ENCODE measurements around the gene SLCO3A1.

The SLCO3A1 gene

DNA sequence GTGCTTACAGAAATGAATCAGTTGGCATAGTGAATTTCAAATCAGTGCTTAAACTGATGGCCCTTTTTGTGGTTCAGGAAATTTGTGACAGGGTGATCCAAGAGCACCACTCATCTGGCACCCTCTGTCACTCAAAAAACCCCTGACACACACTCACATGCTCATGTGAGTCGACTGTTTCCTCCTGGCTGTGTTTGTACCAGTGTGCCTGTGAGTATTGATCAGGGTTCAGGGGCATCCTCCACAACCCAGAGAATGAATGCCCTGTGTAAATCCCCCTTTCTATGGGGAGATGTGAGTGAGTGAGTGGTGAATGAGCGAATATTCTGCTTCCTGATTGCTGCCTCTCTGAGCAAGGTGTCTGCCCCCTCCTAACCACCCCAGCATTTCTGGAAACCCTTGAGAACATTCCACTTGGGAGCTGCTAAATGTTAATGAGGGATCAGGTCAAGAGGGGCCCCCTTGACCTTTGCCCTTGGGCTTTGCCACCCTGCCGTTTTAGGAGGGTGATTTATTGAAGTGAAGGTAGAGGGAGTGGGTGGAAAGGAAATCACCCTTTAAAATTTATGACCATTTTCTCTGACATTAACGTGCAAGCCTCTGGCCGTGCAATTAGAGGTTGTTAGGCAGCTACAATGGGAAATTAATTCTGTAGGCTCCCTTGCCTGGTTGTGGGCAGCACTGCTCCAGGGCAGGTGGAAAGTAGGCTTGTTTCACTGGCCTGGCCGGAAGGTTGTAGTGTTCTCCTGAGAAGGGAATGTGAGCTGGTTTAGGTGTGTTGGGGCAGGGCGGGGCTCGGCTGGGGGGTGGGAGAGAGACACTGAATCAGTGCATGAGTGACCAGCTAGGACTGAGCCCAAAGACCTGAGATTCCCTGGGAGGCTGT, 87.2 kb downstream of the SLCO3A1 start:
- ChIA-PET CTCF (interaction anchor here (1.8 kb wide), 1 partner anchor 235 kb away, joined by 5 read pairs; no protein-coding TSS in a partner anchor), POLR2A (no interaction called here)
- TF ChIP-seq, protein P1, sequence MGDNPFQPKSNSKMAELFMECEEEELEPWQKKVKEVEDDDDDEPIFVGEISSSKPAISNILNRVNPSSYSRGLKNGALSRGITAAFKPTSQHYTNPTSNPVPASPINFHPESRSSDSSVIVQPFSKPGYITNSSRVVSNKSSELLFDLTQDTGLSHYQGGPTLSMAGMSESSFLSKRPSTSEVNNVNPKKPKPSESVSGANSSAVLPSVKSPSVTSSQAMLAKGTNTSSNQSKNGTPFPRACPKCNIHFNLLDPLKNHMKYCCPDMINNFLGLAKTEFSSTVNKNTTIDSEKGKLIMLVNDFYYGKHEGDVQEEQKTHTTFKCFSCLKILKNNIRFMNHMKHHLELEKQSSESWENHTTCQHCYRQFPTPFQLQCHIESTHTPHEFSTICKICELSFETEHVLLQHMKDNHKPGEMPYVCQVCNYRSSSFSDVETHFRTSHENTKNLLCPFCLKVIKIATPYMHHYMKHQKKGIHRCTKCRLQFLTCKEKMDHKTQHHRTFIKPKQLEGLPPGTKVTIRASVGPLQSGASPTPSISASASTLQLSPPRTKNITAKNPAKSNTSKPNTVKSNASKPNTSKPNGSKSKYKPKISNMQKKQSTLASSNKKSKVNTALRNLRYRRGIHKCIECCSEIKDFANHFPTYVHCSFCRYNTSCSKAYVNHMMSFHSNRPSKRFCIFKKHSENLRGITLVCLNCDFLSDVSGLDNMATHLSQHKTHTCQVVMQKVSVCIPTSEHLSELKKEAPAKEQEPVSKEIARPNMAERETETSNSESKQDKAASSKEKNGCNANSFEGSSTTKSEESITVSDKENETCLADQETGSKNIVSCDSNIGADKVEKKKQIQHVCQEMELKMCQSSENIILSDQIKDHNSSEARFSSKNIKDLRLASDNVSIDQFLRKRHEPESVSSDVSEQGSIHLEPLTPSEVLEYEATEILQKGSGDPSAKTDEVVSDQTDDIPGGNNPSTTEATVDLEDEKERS (tag by site-specific recombination; IDR thresholded peaks at IDR 0.05), result no peak
- TF ChIP-seq ZNF670 (tag by site-specific recombination; IDR thresholded peaks at IDR 0.05; ENCODE audit: low read depth), result no peak
- no peak for TF ChIP-seq ZNF112 (tag by site-specific recombination; IDR thresholded peaks at IDR 0.05)
- TF ChIP-seq MZF1 (tag by site-specific recombination; IDR thresholded peaks at IDR 0.05; ENCODE audit: borderline replicate concordance), result no peak
- TF ChIP-seq SP7 (tag by site-specific recombination; IDR thresholded peaks at IDR 0.05), result peak; percentile 94
- TF ChIP-seq IKZF3 (tag by site-specific recombination; IDR thresholded peaks at IDR 0.05), result peak; percentile 26; the same call in 1 of the 2 replicates
- TF ChIP-seq ZNF529 (tag by site-specific recombination; IDR thresholded peaks at IDR 0.05; ENCODE audit: insufficient replicate concordance), result no peak
- TF ChIP-seq YY1 (tag by site-specific recombination; IDR thresholded peaks at IDR 0.05), result 0 out of 2 replicates have a peak, but pooled peaks have one; percentile 12
- TF ChIP-seq ZNF658 (tag by site-specific recombination; IDR thresholded peaks at IDR 0.05), result no peak
- no peak for TF ChIP-seq ZFP69B (tag by site-specific recombination; IDR thresholded peaks at IDR 0.05)
- TF ChIP-seq, protein P2, sequence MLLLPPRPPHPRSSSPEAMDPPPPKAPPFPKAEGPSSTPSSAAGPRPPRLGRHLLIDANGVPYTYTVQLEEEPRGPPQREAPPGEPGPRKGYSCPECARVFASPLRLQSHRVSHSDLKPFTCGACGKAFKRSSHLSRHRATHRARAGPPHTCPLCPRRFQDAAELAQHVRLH (tag by site-specific recombination; IDR thresholded peaks at IDR 0.05), result 0 out of 2 replicates have a peak, but pooled peaks have one; percentile 35
- no peak for TF ChIP-seq ZNF654 (tag by site-specific recombination; IDR thresholded peaks at IDR 0.05; ENCODE audit: low read depth)
- TF ChIP-seq ZSCAN30 (tag by site-specific recombination; IDR thresholded peaks at IDR 0.05), result peak; percentile 77
- TF ChIP-seq ZNF239 (tag by site-specific recombination; IDR thresholded peaks at IDR 0.05), result no peak
- TF ChIP-seq GLI2 (tag by site-specific recombination; IDR thresholded peaks at IDR 0.05; ENCODE audit: borderline replicate concordance, low read depth), result no peak
- peak; percentile 54 for TF ChIP-seq ZIC2 (tag by site-specific recombination; IDR thresholded peaks at IDR 0.05)
- no peak for TF ChIP-seq HOXA7 (CRISPR knock-in tag; IDR thresholded peaks at IDR 0.05; ENCODE audit: borderline replicate concordance)
- no peak for TF ChIP-seq ZSCAN16 (tag by site-specific recombination; IDR thresholded peaks at IDR 0.05)
- no peak for TF ChIP-seq ZXDB (tag by site-specific recombination; IDR thresholded peaks at IDR 0.05)
- TF ChIP-seq, protein P3, sequence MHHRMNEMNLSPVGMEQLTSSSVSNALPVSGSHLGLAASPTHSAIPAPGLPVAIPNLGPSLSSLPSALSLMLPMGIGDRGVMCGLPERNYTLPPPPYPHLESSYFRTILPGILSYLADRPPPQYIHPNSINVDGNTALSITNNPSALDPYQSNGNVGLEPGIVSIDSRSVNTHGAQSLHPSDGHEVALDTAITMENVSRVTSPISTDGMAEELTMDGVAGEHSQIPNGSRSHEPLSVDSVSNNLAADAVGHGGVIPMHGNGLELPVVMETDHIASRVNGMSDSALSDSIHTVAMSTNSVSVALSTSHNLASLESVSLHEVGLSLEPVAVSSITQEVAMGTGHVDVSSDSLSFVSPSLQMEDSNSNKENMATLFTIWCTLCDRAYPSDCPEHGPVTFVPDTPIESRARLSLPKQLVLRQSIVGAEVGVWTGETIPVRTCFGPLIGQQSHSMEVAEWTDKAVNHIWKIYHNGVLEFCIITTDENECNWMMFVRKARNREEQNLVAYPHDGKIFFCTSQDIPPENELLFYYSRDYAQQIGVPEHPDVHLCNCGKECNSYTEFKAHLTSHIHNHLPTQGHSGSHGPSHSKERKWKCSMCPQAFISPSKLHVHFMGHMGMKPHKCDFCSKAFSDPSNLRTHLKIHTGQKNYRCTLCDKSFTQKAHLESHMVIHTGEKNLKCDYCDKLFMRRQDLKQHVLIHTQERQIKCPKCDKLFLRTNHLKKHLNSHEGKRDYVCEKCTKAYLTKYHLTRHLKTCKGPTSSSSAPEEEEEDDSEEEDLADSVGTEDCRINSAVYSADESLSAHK (tag by site-specific recombination; IDR thresholded peaks at IDR 0.05), result 0 out of 2 replicates have a peak, but pooled peaks have one; percentile 59
- 0 out of 2 replicates have a peak, but pooled peaks have one; percentile 18 for TF ChIP-seq KLF10 (tag by site-specific recombination; IDR thresholded peaks at IDR 0.05)
- TF ChIP-seq ZNF830 (tag by site-specific recombination; IDR thresholded peaks at IDR 0.05; ENCODE audit: low read depth), result no peak
- TF ChIP-seq ZNF24 (tag by site-specific recombination; IDR thresholded peaks at IDR 0.05), result no peak
- no peak for TF ChIP-seq ZNF169 (tag by site-specific recombination; IDR thresholded peaks at IDR 0.05)
- TF ChIP-seq ZNF747 (tag by site-specific recombination; IDR thresholded peaks at IDR 0.05), result no peak
- TF ChIP-seq, protein P4, sequence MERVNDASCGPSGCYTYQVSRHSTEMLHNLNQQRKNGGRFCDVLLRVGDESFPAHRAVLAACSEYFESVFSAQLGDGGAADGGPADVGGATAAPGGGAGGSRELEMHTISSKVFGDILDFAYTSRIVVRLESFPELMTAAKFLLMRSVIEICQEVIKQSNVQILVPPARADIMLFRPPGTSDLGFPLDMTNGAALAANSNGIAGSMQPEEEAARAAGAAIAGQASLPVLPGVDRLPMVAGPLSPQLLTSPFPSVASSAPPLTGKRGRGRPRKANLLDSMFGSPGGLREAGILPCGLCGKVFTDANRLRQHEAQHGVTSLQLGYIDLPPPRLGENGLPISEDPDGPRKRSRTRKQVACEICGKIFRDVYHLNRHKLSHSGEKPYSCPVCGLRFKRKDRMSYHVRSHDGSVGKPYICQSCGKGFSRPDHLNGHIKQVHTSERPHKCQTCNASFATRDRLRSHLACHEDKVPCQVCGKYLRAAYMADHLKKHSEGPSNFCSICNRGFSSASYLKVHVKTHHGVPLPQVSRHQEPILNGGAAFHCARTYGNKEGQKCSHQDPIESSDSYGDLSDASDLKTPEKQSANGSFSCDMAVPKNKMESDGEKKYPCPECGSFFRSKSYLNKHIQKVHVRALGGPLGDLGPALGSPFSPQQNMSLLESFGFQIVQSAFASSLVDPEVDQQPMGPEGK (tag by site-specific recombination; IDR thresholded peaks at IDR 0.05), result no peak; the same call in 1 of the 2 replicates
- TF ChIP-seq, protein P5, sequence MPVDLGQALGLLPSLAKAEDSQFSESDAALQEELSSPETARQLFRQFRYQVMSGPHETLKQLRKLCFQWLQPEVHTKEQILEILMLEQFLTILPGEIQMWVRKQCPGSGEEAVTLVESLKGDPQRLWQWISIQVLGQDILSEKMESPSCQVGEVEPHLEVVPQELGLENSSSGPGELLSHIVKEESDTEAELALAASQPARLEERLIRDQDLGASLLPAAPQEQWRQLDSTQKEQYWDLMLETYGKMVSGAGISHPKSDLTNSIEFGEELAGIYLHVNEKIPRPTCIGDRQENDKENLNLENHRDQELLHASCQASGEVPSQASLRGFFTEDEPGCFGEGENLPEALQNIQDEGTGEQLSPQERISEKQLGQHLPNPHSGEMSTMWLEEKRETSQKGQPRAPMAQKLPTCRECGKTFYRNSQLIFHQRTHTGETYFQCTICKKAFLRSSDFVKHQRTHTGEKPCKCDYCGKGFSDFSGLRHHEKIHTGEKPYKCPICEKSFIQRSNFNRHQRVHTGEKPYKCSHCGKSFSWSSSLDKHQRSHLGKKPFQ (tag by site-specific recombination; IDR thresholded peaks at IDR 0.05), result 0 out of 2 replicates have a peak, but pooled peaks have one; percentile 17
- no peak for TF ChIP-seq ZNF266 (tag by site-specific recombination; IDR thresholded peaks at IDR 0.05; ENCODE audit: low read depth)
- no peak for TF ChIP-seq ZFP3 (tag by site-specific recombination; IDR thresholded peaks at IDR 0.05; ENCODE audit: low read depth)

More for the DNA sequence above, 87.2 kb downstream of the SLCO3A1 start:
- H3K4me3 ChIP-seq (ENCODE audit: low read depth, low read length), result no peak overlapping the region
- H3K9me3 ChIP-seq (ENCODE audit: control insufficient read depth, insufficient read depth, low read depth, low read length), result no peaks in the 10 kb centered on the region
- peaks cover 17% of the 10 kb centered on the region for H3K4me1 ChIP-seq (ENCODE audit: control insufficient read depth, insufficient read depth, low read length)
- no peaks in the 10 kb centered on the region for H3K36me3 ChIP-seq (ENCODE audit: control insufficient read depth in 2 of 2, insufficient read depth in 1 of 2, low read length in 2 of 2)
- no peak overlapping the region for H3K27ac ChIP-seq (ENCODE audit: extremely low read depth, low read depth, low read length)
